GM12875 (cell line): ENCODE data around the gene CPXM1.

ENCODE experiments used
- H3K4me3 ChIP-seq: one replicate; pipeline ENCODE4 v1.5.1; 2011; ENCODE audit warnings: low read depth, low read length, control low read depth
- CTCF ChIP-seq: IDR thresholded peaks from 2 replicates; pipeline ENCODE4 v1.5.1; 2011; ENCODE audit warnings: low read depth, mild to moderate bottlenecking, control low read depth, inconsistent platforms, low read length, moderate library complexity, borderline replicate concordance; ENCODE audit not compliant: insufficient read depth

Gene CPXM1

GRCh38 chr20:2822073-2822472 is 21.6 kb upstream of the CPXM1 start:
- no peak overlapping the region for H3K4me3 ChIP-seq
- TF ChIP-seq CTCF: no peak

- no peak overlapping the region for H3K4me3 ChIP-seq
- no peak for TF ChIP-seq CTCF
Measured at GRCh38 chr20:2820896-2821869, 20.8 kb upstream of the CPXM1 start.

GRCh38 chr20:2820084-2820895 is 19.9 kb upstream of the CPXM1 start:
- no peak for TF ChIP-seq CTCF
- H3K4me3 ChIP-seq: no peak overlapping the region

- no peak for TF ChIP-seq CTCF
- H3K4me3 ChIP-seq: no peak overlapping the region
Measured at GRCh38 chr20:2817891-2818595, 17.6 kb upstream of the CPXM1 start.

GRCh38 chr20:2817341-2817726 is 16.9 kb upstream of the CPXM1 start:
- no peak overlapping the region for H3K4me3 ChIP-seq

More at GRCh38 chr20:2817341-2817726, 16.9 kb upstream of the CPXM1 start:
- TF ChIP-seq CTCF: no peak
